ENCODE results near the gene PSMD1.
"Not testable (repeated sequence)": the region's sequence is repeated elsewhere in the genome, so short reads cannot be mapped to it uniquely, and the experiment has no call there.

The PSMD1 gene

DNA sequence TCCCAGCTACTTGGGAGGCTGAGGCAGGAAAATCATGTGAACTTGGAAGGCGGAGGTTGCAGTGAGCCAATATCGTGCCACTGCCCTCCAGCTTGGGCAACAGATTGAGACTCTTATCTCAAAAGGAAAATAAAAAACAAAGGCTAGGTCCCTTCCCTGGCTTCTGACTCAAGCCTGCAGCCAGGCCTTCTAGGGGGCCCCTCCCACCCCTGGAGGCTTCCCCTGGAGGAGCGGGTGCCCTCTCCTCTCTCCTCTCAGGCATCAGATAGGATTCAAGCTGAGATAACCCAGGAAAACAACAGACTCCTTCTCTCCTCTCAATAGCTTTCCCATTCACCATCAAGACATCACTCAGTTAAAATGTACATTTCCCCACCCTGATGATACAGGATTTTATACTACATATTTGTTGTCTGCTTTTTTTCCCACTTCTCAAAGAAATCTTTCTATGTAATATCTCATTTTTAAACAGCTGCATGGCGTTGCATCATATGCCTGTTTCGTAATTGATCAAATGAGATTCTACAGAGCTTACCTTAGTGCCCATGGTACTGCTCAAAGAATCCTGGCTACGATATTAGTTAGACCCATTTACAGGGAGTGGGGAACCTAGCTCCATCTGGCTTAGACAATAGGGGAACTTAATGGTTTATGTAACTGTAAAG lies 40.0 kb upstream of the PSMD1 start:
- peaks cover 5% of the 10 kb centered on the region for H3K4me1 ChIP-seq (ENCODE audit: control insufficient read depth, insufficient read depth, low read length)
- no peak for DNase-seq (ENCODE audit: low read depth, low spot score)
- H3K9me3 ChIP-seq (ENCODE audit: control insufficient read depth, insufficient read depth, low read length), result no peaks in the 10 kb centered on the region
- WGBS (ENCODE audit: insufficient coverage, insufficient read length), result no CpG with 5 or more reads among the region's 6 CpGs
- H3K27me3 ChIP-seq (ENCODE audit: control insufficient read depth, insufficient read depth, low read length), result no peaks in the 10 kb centered on the region
- H3K4me3 ChIP-seq (ENCODE audit: low read length), result no peak overlapping the region
- no peak overlapping the region for H3K27ac ChIP-seq (ENCODE audit: low read length)
- H3K36me3 ChIP-seq (ENCODE audit: control insufficient read depth, insufficient read depth, low read length), result no peaks in the 10 kb centered on the region

DNA sequence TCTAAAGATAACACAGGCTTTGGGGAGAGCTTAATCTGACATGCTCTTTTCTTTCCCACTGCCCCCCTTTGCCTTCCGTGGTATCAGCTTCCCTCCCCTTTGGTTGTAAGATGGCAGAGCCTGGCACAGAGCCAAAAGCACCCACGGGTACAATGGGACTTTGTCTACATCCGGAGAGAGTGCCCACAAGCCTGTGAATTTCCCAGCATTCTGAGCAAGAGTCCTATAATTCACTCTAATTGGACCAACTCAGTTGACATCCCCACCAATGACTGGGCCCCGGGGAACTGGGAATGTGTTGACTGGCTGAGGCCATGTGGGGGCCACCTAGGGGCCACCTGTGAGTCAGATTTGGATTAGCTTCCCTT lies 39.5 kb upstream of the PSMD1 start:
- no CpG with 5 or more reads among the region's 4 CpGs for WGBS (ENCODE audit: insufficient coverage, insufficient read length)
- no peaks in the 10 kb centered on the region for H3K9me3 ChIP-seq (ENCODE audit: control insufficient read depth, insufficient read depth, low read length)

DNA sequence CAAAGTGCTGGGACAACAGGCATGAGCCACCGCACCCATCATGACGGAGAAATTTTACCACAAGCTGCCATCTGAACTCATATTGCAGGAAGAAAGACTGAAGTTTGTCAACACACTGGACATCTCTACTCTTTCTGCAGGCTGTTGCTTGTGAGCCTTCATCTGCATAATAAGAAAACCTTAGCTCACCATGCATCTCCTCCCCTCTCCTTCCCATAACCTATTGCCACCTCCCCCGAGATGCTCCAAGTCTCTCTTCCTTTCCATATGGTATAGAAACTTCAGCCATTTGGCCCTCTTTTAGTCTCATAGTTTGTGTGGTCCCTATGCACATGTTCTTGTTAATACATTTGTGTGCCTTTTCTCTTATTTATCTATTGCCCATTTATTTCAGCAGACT lies 38.5 kb upstream of the PSMD1 start:
- no peaks in the 10 kb centered on the region for H3K9me3 ChIP-seq (ENCODE audit: control insufficient read depth, insufficient read depth, low read length)
- H3K4me1 ChIP-seq (ENCODE audit: control insufficient read depth, insufficient read depth, low read length), result peaks cover 5% of the 10 kb centered on the region
- no peak overlapping the region for H3K4me3 ChIP-seq (ENCODE audit: low read length)
- no peak overlapping the region for H3K27ac ChIP-seq (ENCODE audit: low read length)
- H3K27me3 ChIP-seq (ENCODE audit: control insufficient read depth, insufficient read depth, low read length), result no peaks in the 10 kb centered on the region
- H3K36me3 ChIP-seq (ENCODE audit: control insufficient read depth, insufficient read depth, low read length), result no peaks in the 10 kb centered on the region
- no CpG with 5 or more reads among the region's 3 CpGs for WGBS (ENCODE audit: insufficient coverage, insufficient read length)
- DNase-seq (ENCODE audit: low read depth, low spot score), result no peak

More for the DNA sequence above, 39.5 kb upstream of the PSMD1 start:
- Histone ChIP-seq H3K4me3 (ENCODE audit: low read length) (no peak overlapping the region), H3K27me3 (ENCODE audit: control insufficient read depth, insufficient read depth, low read length) (no peaks in the 10 kb centered on the region), H3K4me1 (ENCODE audit: control insufficient read depth, insufficient read depth, low read length) (peaks cover 5% of the 10 kb centered on the region), H3K36me3 (ENCODE audit: control insufficient read depth, insufficient read depth, low read length) (no peaks in the 10 kb centered on the region), H3K27ac (ENCODE audit: low read length) (no peak overlapping the region)
- no peak for DNase-seq (ENCODE audit: low read depth, low spot score)

DNA sequence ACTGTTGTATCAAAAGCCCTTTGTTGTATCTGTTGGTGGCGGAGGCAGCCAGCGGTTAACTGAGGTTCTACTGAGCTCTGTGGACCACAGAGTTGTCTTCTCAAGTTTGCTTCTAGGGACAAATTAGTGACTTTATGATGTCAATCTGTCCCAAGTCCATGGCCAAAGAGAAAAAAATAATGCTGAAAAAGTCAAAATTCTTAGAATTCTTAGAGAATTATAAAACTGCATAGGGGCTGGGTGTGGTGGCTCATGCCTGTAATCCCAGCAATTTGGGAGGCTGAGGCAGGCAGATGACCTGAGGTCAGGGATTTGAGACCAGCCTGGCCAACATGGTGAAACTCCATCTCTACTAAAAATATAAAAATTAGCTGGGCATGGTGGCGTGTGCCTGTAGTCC lies 31.6 kb upstream of the PSMD1 start:
- not testable (repeated sequence) for DNase-seq (ENCODE audit: low read depth, low spot score); H3K4me1 ChIP-seq (ENCODE audit: control insufficient read depth, insufficient read depth, low read length); H3K4me3 ChIP-seq (ENCODE audit: low read length); H3K27ac ChIP-seq (ENCODE audit: low read length); H3K9me3 ChIP-seq (ENCODE audit: control insufficient read depth, insufficient read depth, low read length); H3K27me3 ChIP-seq (ENCODE audit: control insufficient read depth, insufficient read depth, low read length); H3K36me3 ChIP-seq (ENCODE audit: control insufficient read depth, insufficient read depth, low read length)
- WGBS (ENCODE audit: insufficient coverage, insufficient read length), result no CpG with 5 or more reads among the region's 3 CpGs

DNA sequence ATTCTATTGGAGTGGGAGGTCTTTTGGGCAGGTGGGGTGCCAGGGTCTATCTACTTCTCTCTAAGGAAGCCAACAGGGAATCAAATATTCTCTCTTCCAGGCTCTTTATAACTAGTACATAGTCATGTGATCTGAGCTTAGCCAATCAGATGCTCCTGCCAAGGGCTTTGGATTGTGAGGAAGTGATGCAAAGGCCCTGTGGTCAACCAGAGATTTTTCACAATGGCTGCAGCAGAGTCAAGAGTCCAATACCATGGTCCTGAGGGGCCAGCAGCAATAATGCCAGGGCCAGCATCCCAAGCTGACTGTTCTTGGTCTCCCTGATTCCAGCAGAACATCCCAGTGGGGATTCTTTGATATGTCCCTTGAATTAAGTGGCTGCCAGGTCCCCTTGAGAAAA lies 27.8 kb upstream of the PSMD1 start:
- no peaks in the 10 kb centered on the region for H3K4me1 ChIP-seq (ENCODE audit: control insufficient read depth, insufficient read depth, low read length)
- H3K36me3 ChIP-seq (ENCODE audit: control insufficient read depth, insufficient read depth, low read length), result no peaks in the 10 kb centered on the region
- no peak overlapping the region for H3K27ac ChIP-seq (ENCODE audit: low read length)
- no peaks in the 10 kb centered on the region for H3K9me3 ChIP-seq (ENCODE audit: control insufficient read depth, insufficient read depth, low read length)
- no peaks in the 10 kb centered on the region for H3K27me3 ChIP-seq (ENCODE audit: control insufficient read depth, insufficient read depth, low read length)
- no peak for DNase-seq (ENCODE audit: low read depth, low spot score)
- no peak overlapping the region for H3K4me3 ChIP-seq (ENCODE audit: low read length)

DNA sequence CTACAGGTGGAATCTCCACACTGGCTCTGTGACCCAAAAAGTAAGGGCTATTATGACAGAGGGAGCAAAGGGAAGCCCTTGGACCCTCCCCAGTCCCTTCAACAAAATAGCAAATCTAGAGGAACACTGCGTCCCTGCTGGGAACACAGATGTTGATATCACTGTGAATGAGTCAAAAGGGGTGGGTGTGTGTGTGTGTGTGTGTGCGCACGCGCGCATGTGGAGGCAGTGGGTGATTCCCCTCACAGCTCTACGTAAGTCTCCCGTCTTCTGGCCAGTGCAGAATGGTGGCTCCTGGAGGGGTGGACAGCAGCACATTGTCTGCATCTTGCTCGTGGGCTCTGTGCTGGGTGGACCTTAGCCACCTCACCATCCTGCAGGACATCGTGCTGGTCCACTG lies 27.1 kb upstream of the PSMD1 start:
- Histone ChIP-seq H3K4me3 (ENCODE audit: low read length) (no peak overlapping the region), H3K27ac (ENCODE audit: low read length) (no peak overlapping the region), H3K36me3 (ENCODE audit: control insufficient read depth, insufficient read depth, low read length) (no peaks in the 10 kb centered on the region), H3K9me3 (ENCODE audit: control insufficient read depth, insufficient read depth, low read length) (no peaks in the 10 kb centered on the region), H3K27me3 (ENCODE audit: control insufficient read depth, insufficient read depth, low read length) (no peaks in the 10 kb centered on the region), H3K4me1 (ENCODE audit: control insufficient read depth, insufficient read depth, low read length) (no peaks in the 10 kb centered on the region)
- WGBS (ENCODE audit: insufficient coverage, insufficient read length), result no CpG with 5 or more reads among the region's 9 CpGs
- no peak for DNase-seq (ENCODE audit: low read depth, low spot score)

DNA sequence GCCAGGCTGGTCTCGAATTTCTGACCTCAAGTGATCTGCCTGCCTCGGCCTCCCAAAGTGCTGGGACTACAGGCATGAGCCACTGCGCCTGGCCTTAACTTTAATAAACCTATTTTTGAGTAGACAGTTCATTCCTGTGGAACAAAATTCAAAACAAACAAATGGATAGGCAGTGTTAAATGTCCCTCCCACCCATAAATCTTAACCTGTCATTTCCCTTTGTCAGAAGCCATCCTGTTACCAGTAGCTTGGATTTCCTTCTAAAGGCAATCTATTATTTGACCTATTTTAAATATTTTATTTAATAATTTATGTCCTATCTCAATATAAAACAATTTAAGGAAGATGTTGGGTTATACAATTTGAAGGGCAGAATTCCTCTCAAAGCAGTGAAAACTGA lies 25.9 kb upstream of the PSMD1 start:
- no peaks in the 10 kb centered on the region for H3K4me1 ChIP-seq (ENCODE audit: control insufficient read depth, insufficient read depth, low read length)
- H3K36me3 ChIP-seq (ENCODE audit: control insufficient read depth, insufficient read depth, low read length), result no peaks in the 10 kb centered on the region
- WGBS (ENCODE audit: insufficient coverage, insufficient read length), result no CpG with 5 or more reads among the region's 3 CpGs
- H3K4me3 ChIP-seq (ENCODE audit: low read length), result no peak overlapping the region
- no peaks in the 10 kb centered on the region for H3K9me3 ChIP-seq (ENCODE audit: control insufficient read depth, insufficient read depth, low read length)
- DNase-seq (ENCODE audit: low read depth, low spot score), result no peak
- H3K27me3 ChIP-seq (ENCODE audit: control insufficient read depth, insufficient read depth, low read length), result no peaks in the 10 kb centered on the region
- no peak overlapping the region for H3K27ac ChIP-seq (ENCODE audit: low read length)

DNA sequence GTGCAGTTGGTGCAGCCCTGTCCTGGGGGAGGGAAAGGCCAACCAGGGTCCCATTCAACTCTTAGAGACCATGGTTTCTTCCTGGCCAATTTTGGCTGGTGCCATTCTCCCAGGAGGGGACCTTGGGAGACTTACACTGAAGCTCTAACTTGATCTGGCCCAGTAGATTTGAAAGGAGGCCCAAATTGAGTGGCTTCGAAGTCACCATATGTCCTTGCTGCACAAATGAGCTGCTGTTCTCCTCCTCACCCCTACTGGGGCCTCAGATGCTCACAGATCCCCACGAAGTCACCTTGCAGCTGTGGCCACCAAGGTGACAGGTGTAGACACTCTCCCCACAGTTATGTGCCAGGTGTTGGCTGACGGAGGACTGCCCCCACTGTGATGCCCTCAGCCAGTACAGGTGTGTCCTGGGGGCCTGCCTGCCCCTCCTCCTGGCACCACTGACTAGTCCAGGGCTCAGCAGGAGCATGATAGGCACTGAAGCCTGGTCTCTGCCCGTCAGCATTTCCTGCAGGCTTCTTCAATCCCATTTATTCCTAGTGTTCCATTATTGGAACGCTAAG lies 24.0 kb upstream of the PSMD1 start:
- Histone ChIP-seq H3K36me3 (ENCODE audit: control insufficient read depth, insufficient read depth, low read length) (no peaks in the 10 kb centered on the region), H3K4me3 (ENCODE audit: low read length) (no peak overlapping the region), H3K27ac (ENCODE audit: low read length) (no peak overlapping the region), H3K27me3 (ENCODE audit: control insufficient read depth, insufficient read depth, low read length) (peaks cover 14% of the 10 kb centered on the region), H3K4me1 (ENCODE audit: control insufficient read depth, insufficient read depth, low read length) (no peaks in the 10 kb centered on the region), H3K9me3 (ENCODE audit: control insufficient read depth, insufficient read depth, low read length) (no peaks in the 10 kb centered on the region)
- WGBS (ENCODE audit: insufficient coverage, insufficient read length), result no CpG with 5 or more reads among the region's 5 CpGs
- DNase-seq (ENCODE audit: low read depth, low spot score), result no peak

DNA sequence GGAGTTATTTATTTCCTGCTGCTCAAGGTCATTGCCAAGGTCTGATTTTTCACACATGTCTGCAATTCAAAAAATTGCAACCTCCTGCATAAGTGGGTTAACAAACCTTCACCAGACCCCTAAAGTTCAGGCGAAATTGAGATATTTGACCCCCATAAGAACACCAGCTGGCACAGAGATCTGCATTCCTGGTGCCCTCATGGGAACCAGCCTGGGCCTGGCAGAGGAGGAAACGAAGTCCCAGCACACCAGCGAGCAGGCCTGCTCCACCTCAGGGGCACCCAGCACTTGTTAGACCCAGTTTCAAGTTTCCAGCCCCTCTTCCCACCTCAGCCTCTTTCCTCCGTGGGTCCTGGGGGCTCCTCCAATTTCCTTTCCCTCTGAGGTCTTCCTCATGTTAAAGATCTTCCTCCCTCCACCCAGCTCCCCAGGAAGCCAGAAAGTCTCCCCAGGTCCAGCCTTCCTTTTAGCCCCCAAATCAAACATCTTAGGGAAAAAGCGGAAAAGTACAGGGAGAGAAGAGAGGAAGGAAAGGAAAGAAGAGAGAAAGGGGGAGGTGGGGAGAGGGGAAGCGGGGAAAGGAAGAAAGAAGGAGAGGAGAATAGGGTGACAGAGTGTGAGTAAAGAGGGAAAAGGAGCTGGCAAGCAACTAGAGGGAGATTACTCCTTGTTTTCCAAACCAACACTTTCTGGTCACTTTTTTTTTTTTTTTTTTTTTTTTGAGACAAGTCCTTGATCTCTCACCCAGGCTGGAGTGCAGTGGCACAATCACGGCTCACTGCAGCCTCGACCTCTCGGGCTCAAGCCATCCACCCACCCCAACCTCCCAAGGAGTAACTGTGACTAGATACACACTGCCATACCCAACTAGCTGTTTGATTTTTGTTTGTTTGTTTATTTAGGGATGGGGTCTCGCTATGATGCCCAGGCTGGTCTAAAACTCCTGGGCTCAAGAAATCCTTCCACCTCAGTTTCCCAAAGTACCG lies 23.2 kb upstream of the PSMD1 start:
- H3K4me1 ChIP-seq (ENCODE audit: control insufficient read depth, insufficient read depth, low read length), result peaks cover 1% of the 10 kb centered on the region; the same call in 1 of the 2 replicates
- 100% methylated on average over 1 of the region's 11 CpGs for WGBS (ENCODE audit: insufficient coverage, insufficient read length)
- no peaks in the 10 kb centered on the region for H3K9me3 ChIP-seq (ENCODE audit: control insufficient read depth, insufficient read depth, low read length)
- H3K27me3 ChIP-seq (ENCODE audit: control insufficient read depth, insufficient read depth, low read length), result peaks cover 18% of the 10 kb centered on the region
- H3K36me3 ChIP-seq (ENCODE audit: control insufficient read depth, insufficient read depth, low read length), result no peaks in the 10 kb centered on the region
- no peak overlapping the region for H3K27ac ChIP-seq (ENCODE audit: low read length)
- H3K4me3 ChIP-seq (ENCODE audit: low read length), result no peak overlapping the region
- no peak for DNase-seq (ENCODE audit: low read depth, low spot score)

DNA sequence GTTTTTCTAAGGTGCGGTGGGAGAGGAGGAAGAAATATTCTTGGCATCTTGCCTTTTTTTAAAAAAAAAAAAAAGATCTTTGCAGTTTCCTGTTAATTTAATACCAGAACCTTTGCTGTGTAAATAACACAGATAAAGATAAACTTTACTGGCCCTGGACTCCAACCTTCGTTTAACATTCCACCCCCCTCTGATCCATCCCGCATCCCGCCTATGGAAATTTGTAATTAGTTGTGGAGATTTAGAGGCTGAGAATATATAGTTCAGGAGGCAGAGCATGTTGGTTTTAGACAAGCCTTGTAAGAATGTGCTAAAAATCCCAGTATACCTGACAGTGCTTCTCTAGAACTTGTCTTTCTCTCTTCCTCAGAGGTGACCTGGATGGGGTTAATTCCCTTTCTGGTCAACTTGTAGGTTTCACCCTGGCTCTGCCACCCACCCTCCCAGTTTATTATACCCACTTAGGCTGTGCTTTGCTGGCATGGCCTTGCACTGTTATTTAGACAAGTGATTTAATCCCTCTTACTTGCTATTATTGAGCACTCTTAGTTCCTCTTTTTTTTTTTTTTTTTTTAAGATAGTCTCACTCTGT lies 22.3 kb upstream of the PSMD1 start:
- H3K4me1 ChIP-seq (ENCODE audit: control insufficient read depth, insufficient read depth, low read length), result peaks cover 1% of the 10 kb centered on the region; the same call in 1 of the 2 replicates
- no peak overlapping the region for H3K4me3 ChIP-seq (ENCODE audit: low read length)
- no peak overlapping the region for H3K27ac ChIP-seq (ENCODE audit: low read length)
- H3K36me3 ChIP-seq (ENCODE audit: control insufficient read depth, insufficient read depth, low read length), result no peaks in the 10 kb centered on the region
- no peaks in the 10 kb centered on the region for H3K9me3 ChIP-seq (ENCODE audit: control insufficient read depth, insufficient read depth, low read length)
- peaks cover 23% of the 10 kb centered on the region for H3K27me3 ChIP-seq (ENCODE audit: control insufficient read depth, insufficient read depth, low read length)
- DNase-seq (ENCODE audit: low read depth, low spot score), result no peak
- WGBS (ENCODE audit: insufficient coverage, insufficient read length), result no CpG with 5 or more reads among the region's 4 CpGs
